GM11168 (cell line): ENCODE results near the gene NISCH.
"Not testable (repeated sequence)": the region's sequence is repeated elsewhere in the genome, so short reads cannot be mapped to it uniquely, and the experiment has no call there.

Experiments
- in situ Hi-C: fragments of 300-500 bp; cut with MboI; formaldehyde crosslinking; loops from one replicate; pipeline ENCODE4 v1.12.0; 2022; ENCODE audit warnings: low sequenced_read_pairs; ENCODE audit not compliant: unreplicated experiment

NISCH gene

GRCh38 chr3:52523386-52524257, 68.2 kb downstream of the NISCH start:
- in situ Hi-C loops = no loop called here

- in situ Hi-C loops = no loop called here
These were observed 68.9 kb downstream of the NISCH start for GRCh38 chr3:52524258-52524751.

GRCh38 chr3:52524752-52525679, 69.6 kb downstream of the NISCH start:
- in situ Hi-C loops = no loop called here

GRCh38 chr3:52525680-52526561, 70.5 kb downstream of the NISCH start:
- in situ Hi-C loops = no loop called here

- in situ Hi-C loops = not testable (repeated sequence)
These were observed 71.3 kb downstream of the NISCH start for GRCh38 chr3:52526671-52527038.

- in situ Hi-C loops = no loop called here
These were observed 71.8 kb downstream of the NISCH start for GRCh38 chr3:52527039-52527731.

- in situ Hi-C loops = no loop called here
These were observed 72.6 kb downstream of the NISCH start for GRCh38 chr3:52527732-52528585.

GRCh38 chr3:52528586-52529375, 73.4 kb downstream of the NISCH start:
- in situ Hi-C loops = no loop called here

- in situ Hi-C loops = no loop called here
These were observed 74.3 kb downstream of the NISCH start for GRCh38 chr3:52529376-52530333.

GRCh38 chr3:52530918-52531826, 75.8 kb downstream of the NISCH start:
- in situ Hi-C loops = no loop called here

GRCh38 chr3:52531860-52532516, 76.6 kb downstream of the NISCH start:
- in situ Hi-C loops = no loop called here

- in situ Hi-C loops = no loop called here
These were observed 77.1 kb downstream of the NISCH start for GRCh38 chr3:52532517-52532837.

GRCh38 chr3:52532838-52533622, 77.6 kb downstream of the NISCH start:
- in situ Hi-C loops = no loop called here

- in situ Hi-C loops = no loop called here
These were observed 78.3 kb downstream of the NISCH start, which contains the start of gene NT5DC2 for GRCh38 chr3:52533623-52534280. NT5DC2 (minus strand) TSS chr3:52533857; CDS start chr3:52533737, 120 bp downstream.
